Measurements from ENCODE around the gene RNASEH2C.
"Not testable (repeated sequence)": the region's sequence is repeated elsewhere in the genome, so short reads cannot be mapped to it uniquely, and the experiment has no call there.

Gene RNASEH2C

GRCh38 chr11:65720211-65720934 lies at the start of gene RNASEH2C:
TSS of gene RNASEH2C (minus strand) at chr11:65720798. CDS start at chr11:65720758, 40 bp downstream.
- peak; percentile 20 for DNase-seq

DNA sequence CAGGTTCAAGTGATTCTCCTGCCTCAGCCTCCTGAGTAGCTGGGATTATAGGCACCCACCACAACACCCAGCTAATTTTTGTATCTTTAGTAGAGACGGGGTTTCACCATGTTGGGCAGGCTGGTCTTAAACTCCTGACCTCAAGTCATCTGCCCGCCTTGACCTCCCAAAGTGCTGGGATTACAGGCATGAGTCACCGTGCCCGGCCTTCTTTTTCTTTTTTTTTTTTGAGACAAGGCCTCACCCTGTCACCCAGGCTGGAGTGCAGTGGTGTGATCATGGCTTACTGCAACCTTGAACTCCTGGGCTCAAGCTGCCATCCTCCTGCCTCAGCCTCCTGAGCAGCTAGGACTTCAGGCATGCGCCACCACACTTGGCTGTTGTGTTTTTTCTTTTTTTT lies 47.2 kb upstream of the RNASEH2C start:
- DNase-seq: not testable (repeated sequence)

DNA sequence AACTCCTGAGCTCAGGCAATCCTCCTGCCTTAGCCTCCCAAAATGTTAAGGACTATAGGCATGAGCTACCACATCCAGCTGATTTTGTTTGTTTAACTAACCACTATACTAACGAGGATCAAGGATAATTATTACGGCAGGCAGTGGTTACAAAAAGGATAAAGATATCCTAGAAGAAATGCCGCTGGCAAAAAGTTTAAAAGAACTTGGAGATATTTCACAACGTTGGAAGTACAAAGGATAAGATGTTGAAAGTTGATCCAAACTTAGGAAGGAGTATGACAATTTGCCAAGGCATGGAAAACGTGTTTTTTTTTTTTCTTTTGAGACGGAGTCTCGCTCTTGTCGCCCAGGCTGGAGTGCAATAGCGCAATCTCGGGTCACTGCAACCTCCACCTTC lies 46.8 kb upstream of the RNASEH2C start:
- DNase-seq: no peak

DNA sequence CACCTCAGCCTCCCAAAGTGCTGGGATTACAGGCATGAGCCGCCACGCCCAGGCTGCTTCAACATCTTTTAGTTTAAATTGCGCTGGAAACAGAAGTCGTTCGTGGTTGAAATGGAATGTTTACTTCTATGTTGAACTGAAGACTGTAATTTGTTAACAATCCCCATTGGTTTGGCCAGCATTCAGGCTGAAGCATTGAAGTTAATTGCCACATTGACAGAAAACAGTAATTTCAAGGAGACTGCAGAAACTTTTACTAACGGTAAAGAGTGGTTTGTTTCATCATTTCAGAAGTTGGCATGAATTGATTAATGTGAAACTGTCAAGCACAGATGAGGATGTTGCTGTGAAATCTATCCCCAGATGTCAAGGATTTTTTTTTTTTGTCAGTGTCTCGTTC lies 45.9 kb upstream of the RNASEH2C start:
- no peak for DNase-seq

- no peak for DNase-seq
Observed at GRCh38 chr11:65764434-65764833, 43.8 kb upstream of the RNASEH2C start.

GRCh38 chr11:65762816-65763215 lies 42.2 kb upstream of the RNASEH2C start:
- not testable (repeated sequence) for DNase-seq

GRCh38 chr11:65762169-65762568 lies 41.6 kb upstream of the RNASEH2C start:
- not testable (repeated sequence) for DNase-seq

DNA sequence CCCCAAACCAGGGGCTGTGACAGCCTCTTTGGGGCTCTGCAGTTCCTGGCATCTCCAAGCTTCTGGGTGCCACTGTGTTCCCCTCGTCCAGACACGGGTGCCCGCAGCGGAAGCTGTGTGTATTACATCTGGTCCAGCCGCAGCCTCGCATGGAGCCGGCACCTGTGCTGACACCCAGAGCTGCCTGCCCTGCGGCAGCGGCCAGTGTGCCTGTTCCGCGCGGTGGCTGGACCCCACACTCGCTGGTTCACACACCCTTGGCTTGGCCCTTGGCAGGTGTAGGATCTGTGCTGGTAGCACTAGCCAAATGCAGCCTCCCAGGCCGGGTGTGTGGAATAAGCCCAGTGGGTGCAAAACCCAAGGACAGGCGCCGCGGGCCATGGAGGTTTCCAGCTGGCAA lies 24.5 kb upstream of the RNASEH2C start:
- DNase-seq: no peak

GRCh38 chr11:65744699-65745042 lies 24.1 kb upstream of the RNASEH2C start:
- DNase-seq: no peak

DNA sequence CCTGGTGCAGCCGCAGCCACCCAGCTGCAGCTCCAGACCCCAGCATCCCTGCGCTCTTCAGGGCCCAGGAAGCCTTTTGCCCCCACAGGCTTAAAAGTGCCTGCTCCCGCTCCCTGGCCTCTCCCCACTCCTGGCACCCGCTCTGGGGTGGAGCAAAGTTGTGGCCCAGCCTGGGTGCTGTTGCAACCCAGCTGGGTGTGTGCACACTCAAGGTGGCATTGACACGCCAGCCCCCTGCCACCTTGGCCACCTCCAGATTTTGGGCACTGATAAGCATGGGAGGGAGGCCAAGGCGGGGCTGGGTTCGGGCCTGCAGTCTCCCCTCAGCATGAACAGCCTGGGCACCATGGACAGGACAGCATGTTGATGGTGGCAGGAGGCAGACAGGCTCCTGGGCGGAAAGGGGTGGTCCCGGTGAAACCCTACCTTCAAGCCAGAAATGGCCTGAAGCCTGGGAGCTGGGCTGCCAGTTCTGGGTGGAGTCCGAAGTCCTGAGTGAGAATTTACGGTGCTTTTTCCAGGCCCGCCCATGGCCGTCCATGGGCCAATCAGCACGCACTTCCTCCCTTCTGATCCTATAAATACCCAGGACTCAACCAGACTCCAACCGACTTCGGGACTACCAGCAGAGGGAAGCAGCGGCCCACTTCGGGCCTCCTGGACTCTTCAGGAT lies 23.6 kb upstream of the RNASEH2C start:
- DNase-seq: no peak

DNA sequence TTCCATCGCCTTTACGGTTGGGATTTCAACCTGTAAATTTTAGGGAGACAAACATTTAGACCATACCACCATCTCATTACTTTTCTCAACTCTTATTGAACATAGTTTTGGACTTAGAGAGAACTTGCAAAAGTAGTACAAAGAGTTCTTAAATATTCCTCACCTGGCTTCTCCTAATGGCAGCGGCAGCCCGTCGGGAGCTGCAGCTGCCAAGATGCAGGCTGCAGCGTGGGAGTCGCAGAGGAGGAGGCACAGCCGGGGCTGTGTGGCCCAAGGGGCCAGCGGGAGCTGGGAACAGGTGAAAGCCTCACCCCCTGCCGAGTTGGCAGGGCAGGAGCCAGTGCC lies 23.1 kb upstream of the RNASEH2C start:
- no peak for DNase-seq

- DNase-seq: no peak
Observed at GRCh38 chr11:65742353-65742752, 21.8 kb upstream of the RNASEH2C start.

DNA sequence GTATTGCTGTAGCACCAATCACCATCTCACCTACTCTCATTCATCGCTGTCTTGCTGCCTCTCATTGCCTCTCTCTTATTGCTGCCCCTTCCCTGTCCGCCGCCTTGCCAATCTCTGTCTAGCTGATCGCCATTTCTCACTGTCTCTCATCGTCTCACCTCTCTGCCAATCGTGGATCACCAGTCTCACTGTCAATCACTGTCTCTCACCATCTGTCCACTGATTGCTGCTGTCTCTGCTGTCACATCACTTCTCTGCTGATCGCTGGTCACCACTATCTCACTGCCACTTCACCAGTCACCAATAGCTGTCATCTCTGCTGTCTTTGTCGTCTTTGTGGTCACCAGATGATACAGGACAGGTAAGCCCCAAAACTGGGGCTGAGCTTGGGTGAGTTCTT lies 20.6 kb upstream of the RNASEH2C start:
- no peak for DNase-seq

DNA sequence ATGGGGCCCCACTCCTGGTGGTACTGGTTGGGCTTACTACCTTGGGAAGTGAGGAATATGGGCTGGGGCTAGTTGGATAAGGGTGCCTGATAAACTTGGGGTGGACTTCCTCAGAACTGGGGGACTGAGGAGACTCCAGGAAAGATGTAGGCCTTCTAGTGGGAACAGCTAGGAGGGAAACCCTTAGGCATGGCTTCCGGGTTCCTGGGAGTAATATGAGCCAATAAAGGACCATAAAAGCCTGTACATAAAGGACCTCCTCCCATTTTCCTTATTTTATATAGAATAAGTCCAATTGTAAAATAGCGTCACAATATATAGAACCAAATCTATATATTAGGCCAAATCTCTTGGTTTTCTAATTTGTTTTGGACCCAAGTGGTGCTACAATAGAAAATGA lies 18.4 kb upstream of the RNASEH2C start:
- DNase-seq: no peak

- no peak for DNase-seq
Observed at GRCh38 chr11:65736810-65737209, 16.2 kb upstream of the RNASEH2C start.

DNA sequence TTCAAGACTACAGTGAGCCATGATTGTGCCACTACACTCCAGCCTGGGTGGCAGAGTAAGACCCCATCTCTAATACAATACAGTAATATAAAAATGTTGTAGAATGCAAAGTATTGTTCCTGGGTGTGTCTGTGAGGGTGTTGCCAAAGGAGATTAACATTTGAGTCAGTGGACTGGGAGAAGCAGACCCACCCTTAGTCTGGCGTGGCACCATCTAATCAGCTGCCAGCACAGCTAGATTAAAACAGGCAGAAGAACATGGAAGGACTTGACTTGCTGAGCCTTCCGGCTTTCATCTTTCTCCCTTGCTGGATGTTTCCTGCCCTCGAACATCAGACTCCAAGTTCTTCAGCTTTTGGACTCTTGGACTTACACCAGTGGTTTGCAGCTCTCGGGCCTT lies 14.5 kb upstream of the RNASEH2C start:
- not testable (repeated sequence) for DNase-seq

DNA sequence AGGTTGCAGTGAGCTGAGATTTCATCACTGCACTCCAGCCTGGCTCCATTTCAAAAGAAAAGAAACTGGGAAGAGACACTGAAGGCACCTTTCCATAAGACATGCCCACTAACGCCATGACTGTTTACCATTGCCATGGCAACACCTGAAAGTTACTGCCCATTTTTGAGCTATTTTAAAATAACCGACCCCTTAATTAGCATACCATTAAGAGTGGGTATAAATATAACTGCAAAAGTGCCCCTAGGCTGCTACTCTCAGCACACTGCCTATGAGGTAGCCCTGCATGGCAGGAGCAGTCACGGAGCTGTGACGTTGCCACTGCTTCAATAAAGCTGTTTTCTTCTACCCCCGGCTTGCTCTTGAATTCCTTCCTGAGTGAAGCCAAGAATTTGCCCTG lies 9.9 kb upstream of the RNASEH2C start:
- DNase-seq: no peak

DNA sequence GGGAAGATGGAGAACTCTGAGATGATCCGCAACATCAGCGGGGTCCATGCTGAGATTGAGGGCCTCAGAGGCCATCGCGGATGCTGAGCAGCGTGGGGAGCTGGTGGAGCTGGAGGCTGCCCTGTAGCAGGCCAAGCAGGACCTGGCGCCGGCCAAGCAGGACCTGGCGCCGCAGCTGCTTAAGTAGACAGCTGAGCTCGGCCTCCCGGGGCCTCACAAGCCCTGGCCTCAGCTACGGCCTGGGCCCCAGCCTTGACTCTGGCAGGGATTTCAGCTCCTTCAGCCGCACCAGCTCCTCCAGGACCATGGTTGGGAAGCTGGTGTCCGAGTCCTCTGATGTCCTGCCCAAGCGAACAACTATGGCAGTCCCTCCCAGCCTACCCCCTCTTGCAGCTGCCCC lies 7.3 kb upstream of the RNASEH2C start:
- no peak for DNase-seq

DNA sequence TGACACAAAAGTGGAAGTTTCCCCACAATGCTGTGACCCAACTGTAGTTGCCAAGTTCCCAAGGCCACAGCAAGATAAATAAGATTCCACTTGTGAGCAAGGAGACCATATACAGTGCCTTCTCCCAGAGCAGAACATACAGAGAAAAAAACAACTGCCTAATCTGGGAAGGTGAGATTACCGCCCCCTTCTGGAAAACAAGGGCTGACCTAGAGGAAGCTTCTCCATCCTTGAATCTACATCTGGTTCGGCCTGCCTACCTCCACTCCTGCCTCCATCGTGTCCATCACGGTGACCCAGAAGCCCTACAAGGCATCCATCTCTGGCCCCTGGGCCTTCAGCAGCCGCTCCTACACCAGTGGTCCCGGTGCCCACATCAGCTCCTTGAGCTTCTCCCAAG lies 6.1 kb upstream of the RNASEH2C start:
- DNase-seq: no peak

- DNase-seq: no peak
Observed at GRCh38 chr11:65722261-65722660, 1.7 kb upstream of the RNASEH2C start.

DNA sequence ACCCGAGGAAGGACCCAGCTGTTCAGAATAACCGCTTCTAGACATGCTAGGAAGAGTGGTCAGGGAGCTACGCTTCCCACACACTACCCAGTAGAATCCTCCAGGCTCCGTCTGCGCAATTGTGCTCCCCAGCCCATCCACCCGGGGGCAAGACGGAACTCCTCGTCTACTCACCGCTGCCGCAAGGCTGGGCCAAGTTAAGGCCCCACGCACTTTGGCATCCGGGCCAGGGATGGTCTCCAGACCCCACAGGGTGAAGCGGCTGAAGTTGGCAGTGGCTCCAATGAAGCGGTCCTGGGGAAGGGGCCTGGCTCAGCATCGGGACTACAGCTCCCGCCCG lies 757 bp downstream of the RNASEH2C start:
- no peak for DNase-seq

DNA sequence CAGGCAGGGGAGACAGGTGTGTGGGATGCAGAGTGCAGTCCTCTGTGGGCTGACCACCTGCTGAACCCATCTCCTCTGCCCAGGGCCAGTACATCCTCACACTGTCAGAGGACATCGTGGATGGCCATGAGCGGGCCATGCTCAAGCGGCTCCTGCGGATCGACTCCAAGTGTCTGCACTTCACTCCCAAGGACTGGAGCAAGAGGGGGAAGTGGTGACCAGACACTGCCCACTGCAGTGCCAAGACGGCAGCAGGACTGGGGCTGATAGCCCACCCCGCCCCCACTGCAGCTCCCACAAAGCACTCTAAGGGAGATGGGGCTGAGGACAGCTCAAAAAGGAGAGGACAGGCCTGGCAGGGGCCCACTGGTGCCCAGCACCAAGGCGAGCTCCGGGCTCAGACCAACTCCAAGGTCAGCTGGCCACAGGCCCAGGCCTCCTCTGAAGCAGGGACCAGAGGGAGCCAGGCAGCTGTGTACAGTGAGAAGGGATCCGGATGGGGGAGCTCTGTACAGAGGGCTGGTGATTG lies 1.6 kb downstream of the RNASEH2C start:
- no peak for DNase-seq

DNA sequence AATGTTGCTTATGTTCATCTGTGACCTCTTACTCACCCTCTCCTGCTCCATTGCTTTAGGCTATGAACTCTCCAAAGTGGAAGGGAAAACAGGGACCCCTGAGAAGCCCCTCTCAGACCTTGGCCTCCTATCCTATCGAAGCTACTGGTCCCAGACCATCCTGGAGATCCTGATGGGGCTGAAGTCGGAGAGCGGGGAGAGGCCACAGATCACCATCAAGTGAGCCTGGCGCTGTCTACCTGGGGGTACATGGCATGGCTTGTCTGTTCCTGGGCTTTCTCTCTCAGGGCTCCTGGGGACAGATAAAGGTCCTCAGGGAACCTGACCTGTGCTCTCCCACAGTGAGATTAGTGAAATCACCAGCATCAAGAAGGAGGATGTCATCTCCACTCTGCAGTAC lies 2.1 kb downstream of the RNASEH2C start:
- no peak for DNase-seq

DNA sequence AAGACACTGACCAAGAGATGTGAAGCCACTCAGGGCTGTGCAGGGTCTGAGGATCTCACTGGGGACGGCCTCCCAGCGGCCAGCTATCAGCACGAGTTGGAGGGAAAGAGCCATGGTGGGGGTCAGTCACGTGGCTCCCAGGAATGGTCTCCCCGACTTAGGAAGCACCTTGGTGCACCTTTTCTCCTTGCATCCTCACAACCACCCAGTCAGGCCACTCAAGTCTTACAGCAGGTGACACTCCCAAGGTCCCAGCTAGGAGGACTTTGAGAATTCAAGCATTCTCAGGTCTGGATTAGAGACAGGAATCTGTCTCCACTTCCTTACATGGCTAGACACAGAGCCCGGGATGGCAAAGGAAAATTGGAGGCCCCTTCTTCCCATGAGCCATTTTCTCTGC lies 2.7 kb downstream of the RNASEH2C start:
- no peak for DNase-seq

Measured in NCI-H2081 treated with DMSO at 0.1 percent for 48 hours (cell line).